ENCODE measurements around the gene GAP43. TPM values are rescaled to one million over a fixed set of nuclear protein-coding genes. Genes with fewer than 3 reads are reported as not detected.

GAP43 gene
- total RNA-seq, 1 donor from 2014 or later, result not detected

DNA sequence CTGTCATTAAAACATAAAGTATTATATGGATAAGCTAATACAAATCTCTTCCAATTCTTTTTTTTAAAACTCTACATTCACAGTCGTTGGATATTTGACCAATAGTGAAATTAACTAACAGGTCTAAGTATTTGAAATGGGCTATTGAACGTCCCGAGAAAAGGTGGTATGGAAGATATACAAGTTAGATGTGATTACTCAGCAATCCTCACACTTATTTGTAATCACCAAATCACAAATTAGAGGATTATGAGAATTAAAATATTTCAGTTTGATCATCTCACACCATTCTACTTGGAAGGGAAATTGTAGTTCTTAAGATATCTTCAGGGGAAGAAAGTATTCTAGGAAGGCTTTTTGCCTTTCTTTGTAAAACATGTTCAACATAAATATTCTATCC is 60.5 kb downstream of the GAP43 start:
- TF ChIP-seq, protein P1, sequence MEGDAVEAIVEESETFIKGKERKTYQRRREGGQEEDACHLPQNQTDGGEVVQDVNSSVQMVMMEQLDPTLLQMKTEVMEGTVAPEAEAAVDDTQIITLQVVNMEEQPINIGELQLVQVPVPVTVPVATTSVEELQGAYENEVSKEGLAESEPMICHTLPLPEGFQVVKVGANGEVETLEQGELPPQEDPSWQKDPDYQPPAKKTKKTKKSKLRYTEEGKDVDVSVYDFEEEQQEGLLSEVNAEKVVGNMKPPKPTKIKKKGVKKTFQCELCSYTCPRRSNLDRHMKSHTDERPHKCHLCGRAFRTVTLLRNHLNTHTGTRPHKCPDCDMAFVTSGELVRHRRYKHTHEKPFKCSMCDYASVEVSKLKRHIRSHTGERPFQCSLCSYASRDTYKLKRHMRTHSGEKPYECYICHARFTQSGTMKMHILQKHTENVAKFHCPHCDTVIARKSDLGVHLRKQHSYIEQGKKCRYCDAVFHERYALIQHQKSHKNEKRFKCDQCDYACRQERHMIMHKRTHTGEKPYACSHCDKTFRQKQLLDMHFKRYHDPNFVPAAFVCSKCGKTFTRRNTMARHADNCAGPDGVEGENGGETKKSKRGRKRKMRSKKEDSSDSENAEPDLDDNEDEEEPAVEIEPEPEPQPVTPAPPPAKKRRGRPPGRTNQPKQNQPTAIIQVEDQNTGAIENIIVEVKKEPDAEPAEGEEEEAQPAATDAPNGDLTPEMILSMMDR (IDR thresholded peaks at IDR 0.05), result no peak
- no peak for ATAC-seq (ENCODE audit: low read depth)
- CTCF ChIA-PET, result interaction anchor here (0.6 kb wide), 1 partner anchor 811 kb away, joined by 3 read pairs; no protein-coding TSS in a partner anchor
- Mint-ChIP-seq H3K27me3 (peaks cover 7% of the 10 kb centered on the region), H3K4me1 (no peaks in the 10 kb centered on the region), H3K36me3 (ENCODE audit: low read depth) (no peaks in the 10 kb centered on the region), H3K27ac (no peak overlapping the region), H3K4me3 (no peak overlapping the region), H3K9me3 (no peaks in the 10 kb centered on the region)
- intact Hi-C loops (cut with micrococcal nuclease), result no loop called here
- DNase-seq, result no peak
- POLR2A ChIA-PET, result no interaction called here

DNA sequence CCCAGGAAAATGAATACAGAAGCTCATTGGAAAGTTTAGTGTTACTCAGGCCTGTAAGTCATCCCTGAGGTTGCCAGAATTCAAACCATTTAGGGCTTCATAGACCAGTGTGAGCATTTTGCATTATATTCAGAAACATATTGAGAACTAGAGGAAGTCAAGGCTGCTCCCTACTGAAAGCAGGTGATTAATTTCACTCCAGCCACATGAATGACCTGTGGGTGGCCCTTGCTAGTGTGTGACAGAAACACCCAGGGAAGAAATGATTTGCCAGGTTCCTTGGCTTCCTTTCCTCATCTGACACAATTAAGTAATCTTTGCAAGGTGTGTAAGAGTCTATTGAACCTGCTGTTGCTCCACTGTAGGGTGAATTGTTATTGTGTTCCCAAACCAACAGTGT is 61.8 kb downstream of the GAP43 start:
- Mint-ChIP-seq H3K9me3 (no peaks in the 10 kb centered on the region), H3K36me3 (ENCODE audit: low read depth) (no peaks in the 10 kb centered on the region), H3K4me1 (no peaks in the 10 kb centered on the region), H3K27ac (no peak overlapping the region), H3K27me3 (peaks cover 7% of the 10 kb centered on the region), H3K4me3 (no peak overlapping the region)
- ChIA-PET POLR2A (no interaction called here), CTCF (no interaction called here)
- intact Hi-C loops (cut with micrococcal nuclease), result no loop called here
- TF ChIP-seq, protein P1 (IDR thresholded peaks at IDR 0.05), result no peak
- ATAC-seq (ENCODE audit: low read depth), result no peak
- no peak for DNase-seq

DNA sequence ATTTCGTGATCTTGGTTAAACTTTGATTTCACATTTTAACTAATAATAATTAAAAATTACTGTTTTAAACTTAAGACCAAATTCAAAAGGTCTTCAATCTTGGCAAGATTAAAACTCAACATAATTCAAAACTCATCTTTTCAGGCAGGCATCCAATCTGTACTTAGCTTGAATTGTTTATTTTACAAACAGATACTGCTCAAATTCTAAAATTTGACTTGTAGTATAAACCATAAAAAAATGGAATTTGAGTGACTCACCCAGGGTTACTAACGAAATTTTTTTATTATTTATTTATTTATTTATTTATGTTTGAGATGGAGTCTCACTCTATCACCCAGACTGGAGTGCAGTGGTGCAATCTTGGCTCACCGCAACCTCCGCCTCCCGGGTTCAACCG is 64.4 kb downstream of the GAP43 start:
- Mint-ChIP-seq H3K27me3 (no peaks in the 10 kb centered on the region), H3K27ac (no peak overlapping the region), H3K4me1 (no peaks in the 10 kb centered on the region), H3K9me3 (no peaks in the 10 kb centered on the region), H3K4me3 (no peak overlapping the region), H3K36me3 (ENCODE audit: low read depth) (no peaks in the 10 kb centered on the region)
- ChIA-PET POLR2A (no interaction called here), CTCF (interaction anchor here (2.3 kb wide), 1 partner anchor 470 kb away, joined by 7 read pairs; no protein-coding TSS in a partner anchor)
- DNase-seq (no peak), ATAC-seq (ENCODE audit: low read depth) (no peak)
- intact Hi-C loops (cut with micrococcal nuclease), result no loop called here
- TF ChIP-seq, protein P1 (IDR thresholded peaks at IDR 0.05), result no peak

DNA sequence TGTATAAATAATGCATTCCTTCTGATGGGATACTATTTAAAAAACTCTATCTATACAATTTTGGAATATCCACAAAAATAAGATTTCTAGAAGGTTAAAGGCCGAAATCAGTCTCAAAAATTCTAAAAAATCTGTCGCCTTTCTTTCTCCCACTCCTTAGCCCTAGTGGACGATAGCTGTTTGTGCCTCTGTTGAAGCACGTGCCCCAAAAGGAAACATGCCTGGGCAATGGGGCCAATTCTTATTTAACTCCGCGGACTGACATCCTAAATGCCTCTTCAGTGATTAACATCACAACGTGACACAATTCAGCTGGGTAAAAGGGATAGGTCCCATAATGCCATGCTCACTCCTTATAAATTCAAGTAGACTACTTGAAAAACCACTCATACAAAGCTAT is 65.1 kb downstream of the GAP43 start:
- ChIA-PET POLR2A (no interaction called here), CTCF (interaction anchor here (2.3 kb wide), 1 partner anchor 470 kb away, joined by 7 read pairs; no protein-coding TSS in a partner anchor)
- Mint-ChIP-seq H3K9me3 (no peaks in the 10 kb centered on the region), H3K27me3 (no peaks in the 10 kb centered on the region), H3K27ac (no peak overlapping the region), H3K4me1 (peaks cover 3% of the 10 kb centered on the region), H3K36me3 (ENCODE audit: low read depth) (no peaks in the 10 kb centered on the region), H3K4me3 (no peak overlapping the region)
- TF ChIP-seq, protein P1 (IDR thresholded peaks at IDR 0.05), result no peak
- no peak for DNase-seq
- intact Hi-C loops (cut with micrococcal nuclease), result no loop called here
- no peak for ATAC-seq (ENCODE audit: low read depth)

DNA sequence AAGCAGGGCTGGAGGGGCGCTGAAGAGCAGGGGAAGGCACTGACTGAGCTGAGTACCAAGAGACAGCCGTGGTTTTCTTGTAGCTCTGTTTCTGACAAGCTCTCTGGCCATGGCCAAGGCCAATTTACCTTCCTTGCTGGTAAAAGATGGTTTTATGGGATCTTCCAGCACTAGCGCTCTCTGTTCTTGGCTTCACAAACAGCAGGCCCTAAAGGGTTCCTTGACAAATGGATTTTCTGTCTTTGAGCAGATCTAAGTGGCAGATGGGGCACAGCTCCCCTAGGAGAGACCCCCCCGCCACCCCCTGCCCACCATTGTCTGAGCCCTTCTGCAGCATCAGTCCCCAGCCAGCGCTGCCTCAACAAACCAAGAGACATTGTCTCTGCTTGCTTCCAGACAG is 66.6 kb downstream of the GAP43 start:
- DNase-seq, result no peak
- ChIA-PET POLR2A (no interaction called here), CTCF (no interaction called here)
- no peaks in the 10 kb centered on the region for H3K27me3 Mint-ChIP-seq
- H3K36me3 Mint-ChIP-seq (ENCODE audit: low read depth), result no peaks in the 10 kb centered on the region
- no peak for ATAC-seq (ENCODE audit: low read depth)
- H3K9me3 Mint-ChIP-seq, result no peaks in the 10 kb centered on the region
- H3K27ac Mint-ChIP-seq, result no peak overlapping the region
- TF ChIP-seq, protein P1 (IDR thresholded peaks at IDR 0.05), result no peak
- intact Hi-C loops (cut with micrococcal nuclease), result loop anchor here (10.0 kb wide), 2 partner anchors 125 to 325 kb away; no protein-coding TSS in a partner anchor
- H3K4me1 Mint-ChIP-seq, result peaks cover 3% of the 10 kb centered on the region
- H3K4me3 Mint-ChIP-seq, result no peak overlapping the region

All from activated B cell treated with CpG ODN at 0.5 μM for 24 hours (primary cell).